Esophagus muscularis mucosa (tissue), 3 donors: ENCODE results near the gene SH3GL2.

Experiments
- POLR2A ChIP-seq: fragments of 450-650 bp; IDR thresholded peaks from one replicate; pipeline ENCODE4 v1.6.1; 2017; ENCODE audit warnings: antibody characterized with exemption, moderate library complexity, mild to moderate bottlenecking, low read depth
- POLR2AphosphoS5 ChIP-seq, 2 donors: sonication (generic); formaldehyde crosslinking; IDR thresholded peaks; one replicate each; pipeline ENCODE4 v1.6.1; 2017; ENCODE audit warnings: antibody characterized with exemption in 2 of 2
- TF ChIP-seq, protein P1 (sequence below), 3 experiments: fragments of 200-600 bp in 2 of 3; fragments of 450-650 bp in 1 of 3; sonication (generic) in 2 of 3; IDR thresholded peaks; one replicate each; pipeline ENCODE4 v1.5.1; 2017 to 2019; ENCODE audit warnings: antibody characterized with exemption in 3 of 3, mild to moderate bottlenecking in 2 of 3, moderate library complexity in 1 of 3

GRCh38 chr9:17623965-17624364, 45.1 kb downstream of the SH3GL2 start:
- TF ChIP-seq, protein P1, sequence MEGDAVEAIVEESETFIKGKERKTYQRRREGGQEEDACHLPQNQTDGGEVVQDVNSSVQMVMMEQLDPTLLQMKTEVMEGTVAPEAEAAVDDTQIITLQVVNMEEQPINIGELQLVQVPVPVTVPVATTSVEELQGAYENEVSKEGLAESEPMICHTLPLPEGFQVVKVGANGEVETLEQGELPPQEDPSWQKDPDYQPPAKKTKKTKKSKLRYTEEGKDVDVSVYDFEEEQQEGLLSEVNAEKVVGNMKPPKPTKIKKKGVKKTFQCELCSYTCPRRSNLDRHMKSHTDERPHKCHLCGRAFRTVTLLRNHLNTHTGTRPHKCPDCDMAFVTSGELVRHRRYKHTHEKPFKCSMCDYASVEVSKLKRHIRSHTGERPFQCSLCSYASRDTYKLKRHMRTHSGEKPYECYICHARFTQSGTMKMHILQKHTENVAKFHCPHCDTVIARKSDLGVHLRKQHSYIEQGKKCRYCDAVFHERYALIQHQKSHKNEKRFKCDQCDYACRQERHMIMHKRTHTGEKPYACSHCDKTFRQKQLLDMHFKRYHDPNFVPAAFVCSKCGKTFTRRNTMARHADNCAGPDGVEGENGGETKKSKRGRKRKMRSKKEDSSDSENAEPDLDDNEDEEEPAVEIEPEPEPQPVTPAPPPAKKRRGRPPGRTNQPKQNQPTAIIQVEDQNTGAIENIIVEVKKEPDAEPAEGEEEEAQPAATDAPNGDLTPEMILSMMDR (IDR thresholded peaks at IDR 0.05), result no peak
- TF ChIP-seq POLR2A (no peak), POLR2AphosphoS5 (IDR thresholded peaks at IDR 0.05) (no peak)
